Fibroblast of the aortic adventitia (primary cell): Measurements from ENCODE around the gene NFIX. TPM values are rescaled to one million over a fixed set of nuclear protein-coding genes. Genes with fewer than 3 reads are reported as not detected.

Experiments used
- DNase-seq: peaks from one replicate; pipeline ENCODE4 v3.0.0-alpha.2; 2010; ENCODE audit warnings: low read depth
- H3K4me3 ChIP-seq: 2 replicates; pipeline ENCODE4 v1.5.1; 2011; ENCODE audit warnings: low read depth, mild to moderate bottlenecking, control low read depth, low read length, moderate library complexity
- total RNA-seq: library from RNA; depleted of rRNA; stranded (reverse); fragments of >200 nt; gene quantifications from 2 replicates; pipeline ENCODE4 v1.2.3, GENCODE V29; 2012; ENCODE audit warnings: low replicate concordance
- TF ChIP-seq, protein P1 (sequence below): IDR thresholded peaks from 2 replicates; pipeline ENCODE4 v1.5.1; 2011; ENCODE audit warnings: mild to moderate bottlenecking, low read length, control low read depth, inconsistent platforms; ENCODE audit not compliant: insufficient read depth

The NFIX gene
- total RNA-seq, 1 donor = 160 TPM

- no peak for DNase-seq
- no peak overlapping the region for H3K4me3 ChIP-seq
- TF ChIP-seq, protein P1, sequence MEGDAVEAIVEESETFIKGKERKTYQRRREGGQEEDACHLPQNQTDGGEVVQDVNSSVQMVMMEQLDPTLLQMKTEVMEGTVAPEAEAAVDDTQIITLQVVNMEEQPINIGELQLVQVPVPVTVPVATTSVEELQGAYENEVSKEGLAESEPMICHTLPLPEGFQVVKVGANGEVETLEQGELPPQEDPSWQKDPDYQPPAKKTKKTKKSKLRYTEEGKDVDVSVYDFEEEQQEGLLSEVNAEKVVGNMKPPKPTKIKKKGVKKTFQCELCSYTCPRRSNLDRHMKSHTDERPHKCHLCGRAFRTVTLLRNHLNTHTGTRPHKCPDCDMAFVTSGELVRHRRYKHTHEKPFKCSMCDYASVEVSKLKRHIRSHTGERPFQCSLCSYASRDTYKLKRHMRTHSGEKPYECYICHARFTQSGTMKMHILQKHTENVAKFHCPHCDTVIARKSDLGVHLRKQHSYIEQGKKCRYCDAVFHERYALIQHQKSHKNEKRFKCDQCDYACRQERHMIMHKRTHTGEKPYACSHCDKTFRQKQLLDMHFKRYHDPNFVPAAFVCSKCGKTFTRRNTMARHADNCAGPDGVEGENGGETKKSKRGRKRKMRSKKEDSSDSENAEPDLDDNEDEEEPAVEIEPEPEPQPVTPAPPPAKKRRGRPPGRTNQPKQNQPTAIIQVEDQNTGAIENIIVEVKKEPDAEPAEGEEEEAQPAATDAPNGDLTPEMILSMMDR = no peak
Measured at GRCh38 chr19:13110099-13110610, 114.9 kb downstream of the NFIX start.

DNA sequence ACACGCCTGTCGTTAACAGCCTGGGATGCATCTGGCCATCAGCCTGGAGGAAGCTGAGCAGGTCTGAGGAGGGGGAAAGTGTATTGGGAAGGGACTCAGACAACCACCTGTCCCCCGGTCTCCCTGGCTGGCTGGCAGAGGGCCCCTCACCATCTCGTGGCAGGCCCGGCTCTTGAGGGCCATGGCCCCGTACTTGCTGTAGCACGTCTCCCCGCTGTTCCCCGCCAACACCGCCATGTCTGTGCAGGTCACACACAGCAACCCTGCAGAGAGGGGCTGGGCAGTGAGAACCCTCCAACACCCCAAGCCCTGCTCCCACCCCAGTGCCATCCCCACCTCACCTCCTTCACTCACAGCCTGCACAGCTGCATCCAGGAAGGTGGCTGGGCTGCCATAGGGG is 117.3 kb downstream of the NFIX start:
- TF ChIP-seq, protein P1 = no peak

GRCh38 chr19:13115936-13116281 is 120.6 kb downstream of the NFIX start:
- TF ChIP-seq, protein P1 = no peak
- DNase-seq = no peak
- peak overlapping the region; percentile 96 for H3K4me3 ChIP-seq

More for the DNA sequence above, 117.3 kb downstream of the NFIX start:
- no peak for DNase-seq
- no peak overlapping the region for H3K4me3 ChIP-seq

- TF ChIP-seq, protein P1 = no peak
- peak; percentile 94 for DNase-seq
- peak within 1 kb of the TSS; percentile 96 for H3K4me3 ChIP-seq
Measured at GRCh38 chr19:13116282-13117175, 121.3 kb downstream of the NFIX start, which contains the start of gene TRMT1. TRMT1 (minus strand) TSS chr19:13116740; CDS start chr19:13116399, 341 bp downstream.

- TF ChIP-seq, protein P1 = no peak
- no peak for DNase-seq
- H3K4me3 ChIP-seq = peak overlapping the region; percentile 96
Measured at GRCh38 chr19:13117176-13117771, 122.0 kb downstream of the NFIX start.

DNA sequence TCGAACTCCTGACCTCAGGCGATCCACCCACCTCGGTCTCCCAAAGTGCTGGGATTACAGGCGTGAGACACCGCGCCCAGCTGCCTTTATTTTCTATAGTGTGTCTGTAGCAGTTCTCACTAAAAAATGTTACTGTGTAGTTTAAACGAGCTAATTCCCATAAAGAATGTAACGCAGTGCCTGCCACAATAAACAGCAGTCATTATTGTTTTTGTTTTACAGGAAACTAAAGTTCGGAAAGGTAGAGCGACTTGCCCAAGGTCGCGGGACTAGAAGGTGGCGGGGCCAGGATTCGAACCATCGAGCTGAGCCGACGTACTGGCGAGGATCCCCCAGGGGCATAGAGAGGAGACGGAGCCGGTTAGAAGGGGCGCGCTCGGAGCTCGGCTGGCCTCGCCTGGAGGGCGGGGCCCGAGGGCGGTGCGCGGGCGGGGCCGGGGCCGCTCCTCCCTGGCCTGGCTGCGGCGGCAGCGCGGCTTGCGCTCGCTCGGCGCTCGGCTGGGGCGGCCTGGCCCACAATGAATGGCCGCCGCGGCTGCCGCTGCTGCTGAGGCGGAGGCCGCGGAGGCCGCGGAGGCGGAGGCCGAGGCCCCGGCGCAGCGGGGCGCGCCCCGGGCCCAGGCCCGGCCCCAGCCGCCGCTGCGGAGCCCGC is 122.6 kb downstream of the NFIX start, which contains the start of gene NACC1:
NACC1 (plus strand) TSS at position 493 of the 652 bp plus-strand sequence. CDS start 16,944 bp downstream, outside the sequence.
- H3K4me3 ChIP-seq = peak within 1 kb of the TSS; percentile 96
- TF ChIP-seq, protein P1 = no peak
- peak; percentile 85 for DNase-seq
